Measurements from ENCODE around the gene ZDHHC7. TPM values are rescaled to one million over a fixed set of nuclear protein-coding genes. Genes with fewer than 3 reads are reported as not detected.

Gene ZDHHC7
- total RNA-seq, 1 donor from 2014 or later, result 46.5 TPM

GRCh38 chr16:84988328-84989080 is 22.8 kb downstream of the ZDHHC7 start:
- no peak for DNase-seq (ENCODE audit: low spot score)
- TF ChIP-seq, protein P1, sequence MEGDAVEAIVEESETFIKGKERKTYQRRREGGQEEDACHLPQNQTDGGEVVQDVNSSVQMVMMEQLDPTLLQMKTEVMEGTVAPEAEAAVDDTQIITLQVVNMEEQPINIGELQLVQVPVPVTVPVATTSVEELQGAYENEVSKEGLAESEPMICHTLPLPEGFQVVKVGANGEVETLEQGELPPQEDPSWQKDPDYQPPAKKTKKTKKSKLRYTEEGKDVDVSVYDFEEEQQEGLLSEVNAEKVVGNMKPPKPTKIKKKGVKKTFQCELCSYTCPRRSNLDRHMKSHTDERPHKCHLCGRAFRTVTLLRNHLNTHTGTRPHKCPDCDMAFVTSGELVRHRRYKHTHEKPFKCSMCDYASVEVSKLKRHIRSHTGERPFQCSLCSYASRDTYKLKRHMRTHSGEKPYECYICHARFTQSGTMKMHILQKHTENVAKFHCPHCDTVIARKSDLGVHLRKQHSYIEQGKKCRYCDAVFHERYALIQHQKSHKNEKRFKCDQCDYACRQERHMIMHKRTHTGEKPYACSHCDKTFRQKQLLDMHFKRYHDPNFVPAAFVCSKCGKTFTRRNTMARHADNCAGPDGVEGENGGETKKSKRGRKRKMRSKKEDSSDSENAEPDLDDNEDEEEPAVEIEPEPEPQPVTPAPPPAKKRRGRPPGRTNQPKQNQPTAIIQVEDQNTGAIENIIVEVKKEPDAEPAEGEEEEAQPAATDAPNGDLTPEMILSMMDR (IDR thresholded peaks at IDR 0.05; ENCODE audit: unreplicated experiment), result no peak
- H3K27ac Mint-ChIP-seq (ENCODE audit: unreplicated experiment), result no peak overlapping the region
- no peaks in the 10 kb centered on the region for H3K27me3 Mint-ChIP-seq (ENCODE audit: unreplicated experiment)
- no peaks in the 10 kb centered on the region for H3K9me3 Mint-ChIP-seq (ENCODE audit: unreplicated experiment)
- H3K4me1 Mint-ChIP-seq (ENCODE audit: unreplicated experiment), result no peaks in the 10 kb centered on the region
- H3K4me3 Mint-ChIP-seq (ENCODE audit: unreplicated experiment), result no peak overlapping the region
- H3K36me3 Mint-ChIP-seq (ENCODE audit: low read depth, unreplicated experiment), result peaks cover 35% of the 10 kb centered on the region

GRCh38 chr16:84986879-84987278 is 24.5 kb downstream of the ZDHHC7 start:
- TF ChIP-seq, protein P1 (IDR thresholded peaks at IDR 0.05; ENCODE audit: unreplicated experiment), result no peak
- no peak for DNase-seq (ENCODE audit: low spot score)
- Mint-ChIP-seq H3K27ac (ENCODE audit: unreplicated experiment) (no peak overlapping the region), H3K4me3 (ENCODE audit: unreplicated experiment) (no peak overlapping the region), H3K27me3 (ENCODE audit: unreplicated experiment) (peaks cover 4% of the 10 kb centered on the region), H3K4me1 (ENCODE audit: unreplicated experiment) (peaks cover 3% of the 10 kb centered on the region), H3K9me3 (ENCODE audit: unreplicated experiment) (no peaks in the 10 kb centered on the region), H3K36me3 (ENCODE audit: low read depth, unreplicated experiment) (peaks cover 39% of the 10 kb centered on the region)

GRCh38 chr16:84986102-84986501 is 25.2 kb downstream of the ZDHHC7 start:
- DNase-seq (ENCODE audit: low spot score), result no peak
- H3K27ac Mint-ChIP-seq (ENCODE audit: unreplicated experiment), result no peak overlapping the region
- peak overlapping the region; percentile 43 for H3K4me3 Mint-ChIP-seq (ENCODE audit: unreplicated experiment)
- TF ChIP-seq, protein P1 (IDR thresholded peaks at IDR 0.05; ENCODE audit: unreplicated experiment), result no peak
- H3K9me3 Mint-ChIP-seq (ENCODE audit: unreplicated experiment), result no peaks in the 10 kb centered on the region
- peaks cover 3% of the 10 kb centered on the region for H3K4me1 Mint-ChIP-seq (ENCODE audit: unreplicated experiment)
- H3K27me3 Mint-ChIP-seq (ENCODE audit: unreplicated experiment), result peaks cover 4% of the 10 kb centered on the region
- H3K36me3 Mint-ChIP-seq (ENCODE audit: low read depth, unreplicated experiment), result peaks cover 42% of the 10 kb centered on the region

DNA sequence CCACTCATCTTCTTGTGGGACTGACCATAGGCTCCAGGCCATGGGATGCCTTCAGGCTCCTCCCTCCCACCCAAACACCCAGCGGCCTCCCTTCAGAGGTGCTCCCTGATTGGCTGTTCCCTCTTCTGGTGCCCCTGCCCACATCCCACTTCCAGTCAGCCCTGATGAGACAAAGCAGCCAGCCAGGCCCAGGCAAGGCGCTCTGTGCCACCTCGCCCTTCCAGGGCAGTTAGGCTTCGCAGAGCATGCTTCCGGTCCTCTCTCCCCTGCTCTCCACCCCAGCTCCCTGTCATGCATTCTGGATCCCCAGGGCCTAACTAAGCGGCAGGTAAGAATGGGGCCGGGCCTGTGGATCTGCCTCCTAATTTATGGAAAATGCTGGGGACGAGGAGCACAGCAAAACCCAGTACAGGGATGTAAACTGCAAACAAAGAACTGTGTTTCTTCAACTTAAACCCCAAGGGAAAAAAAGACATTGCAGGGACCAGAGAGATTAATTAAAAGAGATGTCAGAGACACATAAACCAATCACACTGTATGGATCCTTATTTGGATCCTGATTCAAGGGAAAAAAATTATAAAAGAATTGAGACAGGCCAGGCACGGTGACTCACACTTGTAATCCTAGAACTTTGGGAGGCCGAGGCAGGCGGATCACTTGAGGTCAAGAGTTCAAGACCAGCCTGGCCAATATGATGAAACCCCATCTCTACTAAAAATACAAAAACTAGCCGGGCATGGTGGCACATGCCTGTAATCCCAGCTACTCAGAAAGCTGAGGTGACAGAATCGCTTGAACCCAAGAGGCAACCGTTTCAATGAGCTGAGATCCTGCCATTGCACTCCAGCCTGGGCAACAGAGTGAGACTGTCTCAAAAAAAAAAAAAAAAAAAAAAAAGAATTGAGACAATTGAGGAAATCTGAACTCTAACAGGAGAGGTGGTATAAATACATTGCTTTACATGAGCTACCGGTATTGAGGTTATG is 26.0 kb downstream of the ZDHHC7 start:
- Mint-ChIP-seq H3K4me3 (ENCODE audit: unreplicated experiment) (peak overlapping the region; percentile 43), H3K27ac (ENCODE audit: unreplicated experiment) (no peak overlapping the region), H3K4me1 (ENCODE audit: unreplicated experiment) (peaks cover 3% of the 10 kb centered on the region), H3K9me3 (ENCODE audit: unreplicated experiment) (no peaks in the 10 kb centered on the region), H3K36me3 (ENCODE audit: low read depth, unreplicated experiment) (peaks cover 39% of the 10 kb centered on the region), H3K27me3 (ENCODE audit: unreplicated experiment) (peaks cover 4% of the 10 kb centered on the region)
- TF ChIP-seq, protein P1 (IDR thresholded peaks at IDR 0.05; ENCODE audit: unreplicated experiment), result no peak
- no peak for DNase-seq (ENCODE audit: low spot score)

Data from endothelial cell (in vitro differentiated cells).